Activated CD8-positive, alpha-beta memory T cell treated with anti-CD3 and anti-CD28 coated beads for 1 hour (primary cell): ENCODE results near the gene CRADD.
"Not testable (repeated sequence)": the region's sequence is repeated elsewhere in the genome, so short reads cannot be mapped to it uniquely, and the experiment has no call there.

ENCODE experiments used
- DNase-seq, 2 donors: peaks; one replicate each; pipeline ENCODE4 v3.0.0-alpha.2; 2020; ENCODE audit warnings: low read depth in 1 of 2; ENCODE audit errors: extremely low read depth in 1 of 2

CRADD gene

DNA sequence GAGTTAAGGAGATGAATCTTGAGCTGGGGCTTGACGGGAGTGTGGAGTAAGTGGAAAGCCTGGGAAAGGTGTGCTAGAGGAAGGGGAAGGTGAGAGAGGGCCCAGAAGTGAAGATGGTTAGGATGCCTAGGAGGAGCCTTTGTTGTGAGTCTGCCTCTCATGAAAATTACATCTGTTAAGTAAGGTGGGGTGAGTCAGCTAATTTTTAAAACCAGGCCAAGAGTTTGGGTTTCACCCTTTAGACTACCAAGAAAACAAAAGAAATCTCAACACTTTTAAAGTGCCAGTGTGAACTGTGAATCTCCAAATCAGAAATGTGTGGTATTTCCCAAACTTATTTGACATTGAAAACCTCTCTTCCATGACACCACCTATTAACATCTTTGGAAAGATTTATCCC is 185.2 kb downstream of the CRADD start:
- DNase-seq = no peak

DNA sequence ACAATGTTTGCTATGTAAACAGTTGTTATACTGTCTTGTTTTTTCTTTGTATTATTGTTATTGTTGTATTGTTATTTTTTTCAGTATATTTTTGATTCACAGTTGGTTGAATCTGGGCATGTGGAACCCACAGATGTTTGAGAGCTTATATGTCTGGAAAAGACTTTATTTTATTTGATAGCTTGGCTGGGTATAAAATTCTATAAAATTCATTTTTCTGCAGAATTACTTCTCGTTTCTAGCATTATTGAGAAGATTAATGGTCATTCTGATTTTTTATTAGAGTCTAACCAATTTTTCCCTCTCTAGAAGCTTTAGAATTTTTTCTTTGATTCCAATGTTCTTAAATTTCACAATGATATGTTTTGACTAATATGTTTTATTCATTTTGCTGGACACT is 188.6 kb downstream of the CRADD start:
- DNase-seq = no peak

DNA sequence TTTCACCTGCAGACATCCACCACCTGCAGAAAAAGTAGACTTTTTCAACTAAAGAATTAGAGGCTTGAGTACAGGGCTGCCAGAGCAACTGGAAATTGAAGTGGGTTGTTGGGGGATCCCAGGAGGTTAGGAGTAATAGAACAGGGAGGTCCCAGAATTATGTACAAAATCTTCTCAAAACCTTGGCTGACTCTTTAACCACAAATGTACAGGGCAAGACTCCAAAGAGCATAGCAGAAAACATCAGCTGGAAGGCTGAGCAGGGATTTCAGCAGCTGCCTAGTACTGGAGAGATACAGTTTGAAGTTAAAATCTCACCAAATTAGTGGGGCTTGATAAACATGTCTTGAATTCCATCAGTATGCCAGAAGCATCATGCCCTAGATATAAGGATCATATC is 191.6 kb downstream of the CRADD start:
- no peak for DNase-seq

DNA sequence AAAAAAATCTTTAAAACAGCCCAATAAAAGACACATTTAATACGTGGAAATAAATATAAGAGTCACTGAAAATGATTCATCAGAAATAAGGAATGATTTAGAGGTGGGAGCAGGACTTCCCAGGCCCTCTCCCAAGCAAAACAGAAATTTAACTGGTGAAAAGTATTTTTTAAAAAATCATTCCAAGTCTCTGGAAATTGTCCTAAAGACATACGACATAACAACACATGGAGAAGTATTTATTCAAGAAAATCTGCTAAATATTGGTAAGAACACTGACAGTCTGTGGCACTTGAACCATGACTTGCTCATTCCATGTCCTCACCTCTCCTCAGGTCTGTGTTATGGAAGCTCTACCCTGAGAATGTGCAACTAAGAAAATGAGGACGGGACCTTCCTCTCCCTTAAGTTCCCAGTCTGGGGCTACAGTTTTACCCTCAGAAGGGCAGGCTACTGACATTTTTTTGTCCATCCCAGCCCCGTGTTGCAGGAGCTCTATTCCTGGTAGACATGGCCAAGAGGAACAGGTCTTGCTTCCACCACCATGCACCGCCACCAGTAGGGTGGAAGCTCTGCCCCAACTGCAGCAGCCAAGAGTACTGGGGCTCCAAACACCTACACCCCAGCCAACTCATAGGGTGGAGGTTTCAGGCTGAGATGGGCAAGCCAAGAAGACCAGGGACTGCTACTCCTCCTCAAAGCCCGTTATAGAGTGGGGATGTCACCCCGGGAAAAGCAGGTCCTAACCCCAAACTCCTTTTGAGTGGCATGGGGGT is 193.0 kb downstream of the CRADD start:
- DNase-seq = no peak

DNA sequence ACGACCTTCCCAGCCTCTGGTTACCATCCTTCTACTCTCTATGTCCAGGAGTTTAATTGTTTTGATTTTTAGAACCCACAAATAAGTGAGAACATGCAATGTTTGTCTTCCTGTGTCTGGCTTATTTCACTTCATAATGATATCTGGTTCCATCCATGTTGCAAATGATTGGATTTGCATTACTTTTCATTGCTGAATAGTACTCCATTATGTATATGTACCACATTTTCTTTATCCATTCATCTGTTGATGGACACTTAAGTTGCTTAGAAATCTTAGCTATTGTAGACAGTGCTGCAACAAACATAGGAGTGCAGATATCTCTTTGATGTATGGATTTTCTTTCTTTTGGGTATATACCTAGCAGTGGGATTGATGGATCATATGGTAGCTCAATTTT is 194.4 kb downstream of the CRADD start:
- DNase-seq = not testable (repeated sequence)

DNA sequence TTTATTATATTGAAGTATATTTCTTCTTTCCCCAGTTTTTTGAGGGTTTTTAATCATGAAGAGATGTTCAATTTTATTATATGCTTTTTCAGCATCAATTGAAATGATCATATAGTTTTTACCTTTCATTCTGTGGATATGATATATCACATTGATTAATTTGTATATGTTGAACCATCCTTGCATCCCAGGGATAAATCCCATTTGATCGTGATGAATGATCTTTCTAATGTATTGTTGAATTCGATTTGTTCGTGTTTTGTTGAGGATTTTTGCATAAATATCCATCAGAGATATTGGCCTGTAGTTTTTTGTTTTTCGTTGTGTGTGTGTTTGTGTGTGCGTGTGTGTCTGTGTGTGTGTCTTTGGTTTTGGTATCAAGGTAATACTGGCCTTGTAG is 196.4 kb downstream of the CRADD start:
- DNase-seq = no peak

DNA sequence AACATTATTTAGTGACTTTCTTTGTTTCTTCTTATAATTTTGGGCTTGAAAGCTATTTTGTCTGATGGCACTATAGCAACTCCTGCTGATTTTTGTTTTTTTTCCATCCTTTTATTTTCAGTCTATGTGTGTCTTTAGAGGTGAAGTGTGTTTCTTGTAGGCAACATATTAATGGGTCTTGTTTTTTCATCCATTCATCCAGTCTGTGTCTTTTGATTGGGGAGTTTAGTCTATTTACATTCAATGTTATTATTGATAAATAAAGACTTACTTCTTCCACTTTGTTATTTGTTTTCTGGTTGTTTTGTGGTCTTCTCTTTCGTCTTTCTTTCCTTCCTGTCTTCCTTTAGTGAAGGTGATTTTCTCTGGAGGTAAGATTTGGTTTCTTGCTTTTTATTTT is 198.0 kb downstream of the CRADD start:
- no peak for DNase-seq

DNA sequence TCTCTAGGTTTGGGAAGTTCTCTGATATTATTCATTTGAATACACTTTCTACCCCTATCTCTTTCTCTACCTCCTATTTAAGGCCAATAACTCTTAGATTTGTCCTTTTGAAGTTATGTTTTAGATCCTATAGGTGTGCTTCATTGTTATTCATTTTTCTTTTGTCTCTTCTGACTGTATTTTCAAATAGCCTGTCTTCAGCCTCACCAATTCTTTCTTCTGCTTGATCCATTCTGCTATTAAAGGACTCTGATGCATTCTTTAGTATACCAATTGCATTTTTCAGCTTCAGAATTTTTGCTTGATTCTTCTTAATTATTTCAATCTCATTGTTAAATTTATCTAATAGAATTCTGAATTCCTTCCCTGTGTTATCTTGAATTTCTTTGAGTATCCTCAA is 199.2 kb downstream of the CRADD start:
- no peak for DNase-seq

DNA sequence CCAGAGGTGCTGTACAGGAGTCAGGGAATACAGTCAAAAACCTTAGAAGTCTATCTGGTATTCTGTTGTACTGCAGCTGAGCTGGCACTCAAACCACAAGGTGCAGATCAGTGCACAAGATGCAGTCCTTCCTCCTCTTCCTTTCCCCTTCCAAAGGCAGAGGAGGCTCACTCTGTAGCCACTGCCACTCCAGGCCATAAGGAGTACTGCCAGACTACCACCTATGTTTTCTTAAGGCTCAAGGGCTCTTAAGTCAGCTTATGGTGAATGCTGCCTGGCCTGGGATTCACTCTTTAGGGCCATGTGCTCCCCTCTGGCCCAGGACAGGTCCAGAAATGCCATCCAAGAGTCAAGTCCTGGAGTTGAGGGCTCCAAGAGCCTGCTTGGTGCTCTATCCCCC is 200.3 kb downstream of the CRADD start:
- no peak for DNase-seq

DNA sequence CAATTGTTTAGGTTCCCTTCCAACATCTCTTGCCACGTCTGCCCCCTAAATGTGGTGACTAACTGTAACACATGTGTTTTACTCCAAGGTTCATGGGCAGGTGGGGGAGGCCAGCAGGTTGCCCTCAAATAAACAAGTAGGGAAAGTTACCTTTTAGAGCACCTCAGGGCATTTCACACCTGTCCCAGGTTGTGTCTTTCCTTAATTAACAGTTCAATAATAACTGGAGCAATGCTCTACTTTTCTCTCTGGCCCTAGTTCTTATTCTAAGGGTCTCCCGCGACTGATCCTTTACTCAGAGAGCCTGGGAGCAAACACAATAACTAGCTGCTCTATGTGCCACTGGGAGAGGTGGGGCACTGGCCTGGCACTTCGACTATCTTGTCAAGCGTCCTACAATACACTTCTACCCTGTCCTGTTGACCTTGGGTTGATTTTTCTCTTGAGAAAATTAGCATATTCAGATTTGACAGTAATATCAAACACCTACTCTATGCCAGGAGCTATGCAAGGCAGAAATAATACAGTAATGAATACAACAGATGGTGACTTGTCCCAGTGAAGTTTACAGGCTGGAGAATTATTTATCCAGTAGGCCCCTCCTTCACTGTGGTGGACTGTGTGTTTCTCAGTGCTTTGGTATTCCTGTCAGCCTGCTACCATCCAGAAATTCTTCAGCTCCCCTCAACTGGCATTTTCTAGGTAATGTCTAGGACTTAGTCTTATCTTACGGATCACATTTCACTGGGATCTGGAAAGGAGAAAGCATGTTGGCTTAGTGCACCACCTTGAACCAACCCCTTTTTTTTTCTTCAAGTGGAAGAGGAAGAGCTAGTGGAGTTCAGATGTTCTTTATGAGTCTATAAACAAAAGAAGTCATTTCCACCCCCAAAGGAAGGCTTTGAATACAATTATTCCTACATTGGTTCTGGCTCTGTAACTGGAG is 202.6 kb downstream of the CRADD start:
- DNase-seq = no peak

DNA sequence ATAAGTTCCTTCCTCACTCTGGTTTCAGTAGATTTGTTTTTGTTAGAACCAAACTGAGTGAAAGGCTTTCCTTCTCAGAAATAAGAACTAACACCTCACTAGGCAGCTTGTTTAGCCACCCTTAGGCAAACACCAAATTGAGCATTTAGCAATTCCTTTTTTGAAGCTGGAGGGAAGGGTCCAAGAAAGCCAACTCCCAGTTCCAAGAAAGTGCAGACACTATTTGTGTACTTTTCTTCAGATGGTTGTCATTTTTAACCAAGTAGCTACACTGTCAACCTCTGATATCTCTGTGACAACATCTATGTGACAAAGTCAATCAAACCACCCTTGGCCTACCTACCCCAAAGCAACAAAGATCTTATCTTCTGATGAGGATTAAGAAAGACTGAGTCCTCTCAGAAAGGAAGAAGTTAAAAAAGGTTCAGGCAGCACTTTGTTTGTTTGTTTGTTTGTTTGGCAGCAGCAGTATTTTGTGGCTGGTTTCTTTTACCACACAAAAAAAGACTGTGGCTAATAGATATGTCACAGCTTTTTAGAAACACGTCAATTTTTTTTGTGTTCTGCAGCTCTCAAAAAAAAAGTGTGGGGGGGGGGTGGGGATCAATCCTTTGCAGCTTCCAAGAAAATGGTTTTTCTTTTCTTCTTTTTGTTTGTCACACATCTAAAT is 203.8 kb downstream of the CRADD start:
- no peak for DNase-seq

DNA sequence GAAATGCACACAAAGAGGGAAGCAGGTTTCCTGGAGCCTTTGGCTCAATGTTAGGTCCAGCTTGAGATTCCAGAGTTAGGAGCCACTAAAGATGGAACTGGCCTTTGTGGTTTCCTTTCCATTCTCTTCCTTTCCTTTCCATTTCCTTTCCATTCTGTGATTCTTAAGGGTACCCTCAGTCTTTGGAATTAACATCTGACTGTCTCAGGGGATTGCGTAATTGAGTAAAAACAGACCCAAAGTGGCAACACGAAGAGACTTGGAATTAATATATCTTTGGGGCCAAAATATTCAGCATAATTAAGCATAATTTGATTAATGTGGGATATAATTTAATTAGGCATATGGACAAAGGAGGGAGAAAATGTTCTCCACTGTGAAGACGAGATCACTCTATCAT is 205.6 kb downstream of the CRADD start:
- no peak for DNase-seq

DNA sequence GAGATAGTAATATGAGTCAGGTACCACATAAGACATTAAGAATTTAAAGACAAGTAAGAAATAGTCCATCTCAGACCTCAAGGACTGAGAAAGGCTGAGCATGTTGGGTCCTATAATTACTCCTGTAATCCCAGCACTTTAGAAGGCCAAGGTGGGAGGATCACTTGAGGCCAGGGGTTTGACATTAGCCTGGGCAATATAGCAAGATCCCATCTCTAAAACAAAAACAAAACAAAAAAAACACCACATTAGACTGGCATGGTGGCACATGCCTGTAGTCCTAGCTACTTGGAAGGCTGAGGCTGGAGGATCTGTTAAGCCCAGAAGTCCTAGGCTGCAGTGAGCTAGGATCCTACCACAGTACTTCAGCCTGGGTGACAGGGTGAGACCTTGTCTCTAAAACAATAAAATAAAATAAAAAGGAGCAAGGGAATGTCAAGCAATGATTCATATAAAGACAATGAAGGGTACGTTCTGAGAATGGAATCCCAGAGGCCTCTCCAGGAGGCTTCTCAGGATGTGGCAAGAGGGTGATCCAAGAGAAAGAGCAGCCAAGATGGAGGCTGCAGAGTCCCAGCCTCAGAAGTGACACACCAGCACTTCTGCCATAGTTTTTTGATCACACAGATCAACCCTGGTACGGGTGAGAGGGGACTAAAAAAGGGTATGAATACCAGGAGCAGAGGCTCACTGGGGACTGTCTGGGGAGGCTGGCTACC is 206.4 kb downstream of the CRADD start:
- DNase-seq = no peak

DNA sequence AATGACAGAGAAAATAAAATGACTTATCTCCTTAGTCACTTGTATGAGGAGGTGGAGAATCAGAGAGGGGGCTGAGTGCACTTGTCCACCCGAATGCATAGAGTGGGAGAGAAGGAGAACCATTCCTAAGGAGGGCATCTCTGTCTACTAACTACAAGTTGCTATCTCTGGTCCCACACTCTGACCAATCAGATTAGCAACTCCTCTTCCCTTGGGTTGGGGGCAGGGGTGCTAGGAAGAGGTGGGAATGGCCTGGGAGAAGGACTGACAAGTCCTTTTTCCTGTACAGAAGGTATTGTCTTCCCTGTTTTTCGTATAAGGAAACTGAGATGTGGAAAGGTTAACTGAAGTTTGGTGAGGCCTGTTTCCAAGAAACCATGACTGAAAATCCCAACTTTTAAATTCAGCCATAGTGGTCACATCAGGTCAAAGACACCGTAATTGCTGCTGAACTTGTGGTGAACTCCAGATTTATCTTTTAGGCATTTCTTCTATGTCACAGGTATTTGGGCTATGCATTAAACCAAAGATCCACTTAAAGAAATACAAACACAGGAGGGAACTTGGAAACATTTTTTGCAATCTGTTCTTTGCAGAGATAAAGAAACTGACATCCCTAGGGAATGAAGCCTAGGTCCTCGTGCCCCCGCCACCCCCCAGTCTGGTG is 207.8 kb downstream of the CRADD start:
- DNase-seq = no peak

DNA sequence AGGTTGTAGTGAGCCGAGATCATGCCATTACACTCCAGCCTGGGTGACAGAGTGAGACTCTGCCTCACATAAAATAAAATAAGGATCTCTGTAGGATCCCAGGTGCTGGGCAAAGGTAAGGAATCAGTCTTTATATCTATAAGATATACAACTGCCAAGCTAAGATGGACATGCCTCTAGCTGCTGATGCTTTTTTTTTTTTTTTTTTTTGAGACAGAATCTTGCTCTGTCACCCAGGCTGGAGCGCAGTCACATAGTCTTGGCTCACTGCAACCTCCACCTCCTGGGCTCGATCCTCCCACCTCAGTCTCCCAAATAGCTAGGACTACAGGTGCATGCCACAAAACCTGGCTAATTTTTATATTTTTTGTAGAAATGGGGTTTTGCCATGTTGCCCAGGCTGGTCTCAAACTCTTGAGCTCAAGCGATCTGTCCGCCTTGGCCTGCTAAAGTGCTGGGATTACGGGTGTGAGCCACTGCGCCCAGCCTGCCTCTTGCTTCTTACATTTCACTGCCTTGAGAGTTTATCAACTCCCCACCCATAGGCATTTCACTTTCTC is 208.9 kb downstream of the CRADD start:
- not testable (repeated sequence) for DNase-seq

DNA sequence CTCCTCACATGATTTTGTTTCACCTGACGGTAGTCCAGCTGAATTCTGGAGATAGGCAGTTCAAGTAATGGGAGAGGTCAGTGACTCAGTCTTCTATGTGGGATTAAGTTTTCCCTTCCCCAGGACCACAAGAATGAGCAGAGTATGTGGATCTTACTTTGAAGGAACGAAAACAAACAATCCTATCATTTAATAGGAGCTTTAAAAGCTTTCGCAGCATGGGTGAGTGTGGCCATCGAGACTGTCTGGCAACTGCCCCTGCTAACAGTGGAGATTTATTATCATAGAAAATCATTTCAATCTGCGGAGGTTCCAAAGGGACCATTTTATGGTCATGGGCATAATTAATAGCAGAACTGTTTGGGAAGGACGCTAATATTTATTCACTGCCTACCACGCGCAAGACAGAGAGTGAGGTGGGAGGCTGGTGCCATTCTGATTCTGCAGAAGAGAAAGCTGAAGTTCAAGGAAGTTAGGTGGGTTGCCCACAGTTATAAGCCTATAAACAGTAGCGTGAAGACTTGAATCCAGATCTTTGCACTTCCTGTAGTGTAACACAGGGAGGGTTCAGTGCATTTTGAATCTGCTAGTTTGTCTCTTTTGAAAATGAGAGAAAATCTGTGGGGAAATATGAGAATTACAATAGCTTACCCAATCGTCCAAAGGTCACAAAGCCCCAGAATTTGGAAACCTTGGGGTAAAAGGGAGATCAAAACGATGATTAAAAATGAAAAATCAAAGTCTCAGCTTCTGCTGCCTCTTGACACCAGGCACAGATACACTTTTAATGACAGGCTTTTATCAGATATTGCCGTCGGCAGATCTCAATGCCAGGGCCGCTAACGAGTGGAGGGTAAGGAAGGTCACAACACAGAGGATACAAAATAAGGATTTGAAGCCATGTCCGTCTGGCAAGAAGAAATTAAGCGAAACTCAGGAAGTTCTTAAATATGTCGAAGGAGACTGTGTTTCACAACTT is 209.6 kb downstream of the CRADD start:
- no peak for DNase-seq

DNA sequence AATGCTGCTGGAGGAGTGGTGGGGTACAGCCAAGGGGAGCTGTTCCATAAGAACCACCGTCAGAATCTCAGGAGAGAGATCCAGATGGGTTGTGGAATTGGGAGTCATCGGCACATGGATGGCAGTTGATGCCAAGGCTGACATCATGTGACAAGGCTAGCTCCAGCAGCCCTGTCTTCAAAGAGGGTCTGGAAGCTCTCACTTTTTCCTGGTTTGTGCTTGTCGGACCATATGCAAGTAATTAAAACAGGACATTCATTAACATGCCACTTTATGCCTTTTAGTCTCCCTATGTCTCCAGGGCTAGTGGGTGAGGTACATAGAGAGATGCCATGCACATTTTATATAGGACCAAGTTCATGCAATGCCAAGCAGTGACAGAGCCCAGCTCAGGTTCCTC is 211.8 kb downstream of the CRADD start:
- DNase-seq = no peak

DNA sequence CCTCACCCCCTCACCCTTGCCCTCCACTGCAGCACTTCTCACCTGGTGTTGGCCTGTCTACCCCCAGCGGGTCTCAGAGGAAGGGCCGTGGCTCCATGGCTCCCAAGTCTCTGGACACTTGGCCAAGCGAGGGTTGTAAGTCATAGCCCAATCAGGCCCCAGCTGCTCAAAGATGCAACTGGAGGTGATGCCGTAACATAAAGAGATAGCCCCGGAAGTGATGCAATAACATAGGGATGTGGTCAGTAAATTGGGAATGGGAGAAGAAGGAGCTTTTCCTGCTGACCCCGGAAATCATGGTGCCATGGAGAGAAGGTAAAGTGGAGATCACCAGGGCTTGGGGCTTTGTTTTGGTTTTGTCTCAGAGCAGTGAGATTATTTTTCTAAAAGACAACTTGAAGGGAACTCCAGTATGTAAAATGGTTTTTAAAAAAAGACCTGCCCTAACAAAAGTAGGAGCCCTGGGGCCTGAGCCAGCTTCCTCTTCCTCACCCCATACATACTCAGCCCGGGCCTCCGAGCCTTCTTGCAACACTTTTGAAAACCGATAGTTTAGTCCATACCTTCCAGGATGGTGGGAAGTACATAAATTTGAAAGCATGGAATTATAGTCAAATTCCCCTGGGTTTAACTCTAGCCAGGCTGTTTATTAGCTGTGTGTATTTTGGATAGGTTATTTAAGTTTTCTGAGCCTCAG is 212.5 kb downstream of the CRADD start:
- DNase-seq = no peak
